GM18499 (cell line): Measurements from ENCODE around the gene SRMS.

Experiments
- ATAC-seq: cut with Tn5 transposase; IDR thresholded peaks from one replicate; pipeline ENCODE4 v1.9.1; 2021; ENCODE audit warnings: moderate number of reproducible peaks; ENCODE audit not compliant: insufficient read depth, unreplicated experiment

The SRMS gene

GRCh38 chr20:63495741-63496595, 51.6 kb downstream of the SRMS start:
- ATAC-seq, result no peak

- no peak for ATAC-seq
These were observed 52.3 kb downstream of the SRMS start for GRCh38 chr20:63495167-63495720.

- no peak for ATAC-seq
These were observed 53.0 kb downstream of the SRMS start for GRCh38 chr20:63494420-63495166.

- no peak for ATAC-seq
These were observed 53.5 kb downstream of the SRMS start for GRCh38 chr20:63494084-63494419.

GRCh38 chr20:63493563-63494020, 54.0 kb downstream of the SRMS start:
- no peak for ATAC-seq

GRCh38 chr20:63492982-63493381, 54.6 kb downstream of the SRMS start:
- ATAC-seq, result no peak

- no peak for ATAC-seq
These were observed 55.0 kb downstream of the SRMS start for GRCh38 chr20:63492518-63492917.

- no peak for ATAC-seq
These were observed 55.8 kb downstream of the SRMS start for GRCh38 chr20:63491635-63492230.

- no peak for ATAC-seq
These were observed 56.5 kb downstream of the SRMS start for GRCh38 chr20:63491078-63491477.
